GM12891 (cell line): Measurements from ENCODE around the gene ZNF488.

Experiments used
- POLR2A ChIP-seq: IDR thresholded peaks from 2 replicates; pipeline ENCODE4 v1.6.1; 2011; ENCODE audit warnings: low read depth, low read length, control low read depth
- TAF1 ChIP-seq: IDR thresholded peaks from 2 replicates; pipeline ENCODE4 v1.6.1; 2011; ENCODE audit warnings: low read depth, low read length, control low read depth

DNA sequence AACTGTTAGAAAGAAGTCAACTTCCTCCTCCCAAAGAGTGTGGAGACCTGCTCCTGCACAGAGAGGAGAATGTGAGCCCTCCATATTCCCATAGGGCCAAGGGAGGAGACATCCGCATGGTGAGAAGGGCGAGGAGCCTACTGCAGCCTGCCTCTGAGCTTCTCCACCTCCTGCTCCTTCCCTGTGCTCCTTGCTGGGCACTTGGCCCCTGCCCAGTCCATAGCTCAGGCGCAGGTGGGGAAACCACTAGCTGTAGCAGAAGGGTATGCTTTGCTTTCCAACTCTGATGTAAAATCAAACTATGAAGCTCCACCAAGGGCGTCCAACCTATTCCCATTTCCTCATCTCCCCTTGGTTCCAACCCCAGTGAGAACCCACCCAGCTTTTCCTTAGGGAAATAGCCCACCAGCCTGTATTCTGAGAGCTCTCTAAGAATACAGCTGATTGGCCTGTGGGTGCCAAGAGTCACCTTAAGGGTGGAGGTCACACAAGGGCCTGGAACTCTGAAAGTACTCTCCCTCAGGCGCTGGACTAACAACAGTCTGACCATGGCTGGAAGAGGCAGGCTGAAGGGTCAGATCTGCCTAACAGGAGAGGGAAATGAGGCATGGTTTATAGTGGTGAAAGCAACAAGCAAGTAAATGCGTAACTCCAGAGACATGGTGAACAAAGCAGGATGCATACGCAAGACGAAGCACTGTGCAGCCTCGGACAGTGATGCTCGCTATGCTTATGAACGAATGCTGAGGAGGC lies 13.9 kb downstream of the ZNF488 start:
- no peak for TF ChIP-seq TAF1
- no peak for TF ChIP-seq POLR2A
